ENCODE results near the gene ACOX3. TPM values are rescaled to one million over a fixed set of nuclear protein-coding genes. Genes with fewer than 3 reads are reported as not detected.

The ACOX3 gene
- total and polyA plus RNA-seq, 2 donors (not counting 1 experiment from before 2014, with no cell fraction given), result 6.8 to 23.8 TPM

- Histone ChIP-seq H3K36me3 (ENCODE audit: control insufficient read depth, insufficient read depth, low read length) (no peaks in the 10 kb centered on the region), H3K4me2 (ENCODE audit: extremely low read depth, insufficient read depth, low read length) (no peak overlapping the region), H4K20me1 (ENCODE audit: control insufficient read depth, extremely low read depth, insufficient read depth, low read length) (no peaks in the 10 kb centered on the region), H3K27ac (ENCODE audit: insufficient read depth, low read length) (no peak overlapping the region), H3K4me1 (ENCODE audit: control insufficient read depth, extremely low read depth, insufficient read depth, low read length) (peaks cover 5% of the 10 kb centered on the region), H3K79me2 (ENCODE audit: control insufficient read depth, insufficient read depth, low read length) (no peaks in the 10 kb centered on the region), H3K9ac (ENCODE audit: insufficient read depth, low read length) (no peak overlapping the region), H3K9me3 (ENCODE audit: control insufficient read depth, insufficient read depth, low read depth, low read length) (no peaks in the 10 kb centered on the region), H2AFZ (ENCODE audit: low read length) (no peak overlapping the region), H3K4me3 (replicated peaks in 1 of 4; ENCODE audit: control extremely low read depth in 1 of 4, insufficient read depth in 1 of 4, low read depth in 3 of 4, low read length in 4 of 4) (no peak overlapping the region), H3K27me3 (ENCODE audit: control insufficient read depth, insufficient read depth, low read length) (no peaks in the 10 kb centered on the region)
- DNase-seq (ENCODE audit: low read depth in 2 of 2), result no peak
- TF ChIP-seq CTCF (conservative IDR thresholded peaks at IDR 0.05 in 1 of 2, IDR thresholded peaks at IDR 0.05 in 1 of 2; ENCODE audit: low read depth in 1 of 2, low read length in 2 of 2) (no peak), EZH2 (IDR thresholded peaks at IDR 0.05; ENCODE audit: low read length, missing control alignments) (no peak)
Observed at GRCh38 chr4:8378776-8379175, 61.7 kb downstream of the ACOX3 start.

DNA sequence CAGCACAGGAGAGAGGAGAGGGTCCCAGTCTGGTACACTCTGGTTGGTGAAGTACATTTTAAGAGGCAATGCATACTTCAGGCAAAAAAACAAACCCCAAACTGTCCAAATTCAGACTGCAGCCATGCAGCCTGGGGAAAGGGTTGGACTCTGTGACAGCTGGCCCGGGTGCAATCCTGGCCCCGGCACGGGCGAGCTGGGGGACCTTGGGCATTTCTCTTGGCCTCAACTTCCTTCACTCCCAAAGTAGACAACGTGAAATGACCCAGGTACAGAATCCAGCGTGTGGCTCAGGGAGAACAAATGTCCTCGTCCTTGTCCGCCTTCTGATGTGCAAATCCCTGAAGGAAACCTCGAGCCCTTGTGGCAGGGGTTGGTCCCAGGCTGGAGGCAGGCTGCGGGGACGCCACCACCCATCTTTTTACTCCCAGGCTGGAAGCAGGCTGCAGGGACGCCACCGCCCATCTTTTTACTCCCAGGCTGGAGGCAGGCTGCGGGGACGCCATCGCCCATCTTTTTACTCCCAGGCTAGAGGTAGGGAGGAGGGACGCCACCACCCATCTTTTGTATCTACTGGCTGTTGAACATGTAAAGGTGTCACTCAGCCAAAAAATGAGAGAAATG lies 62.3 kb downstream of the ACOX3 start:
- no peak overlapping the region for H3K9ac ChIP-seq (ENCODE audit: insufficient read depth, low read length)
- H4K20me1 ChIP-seq (ENCODE audit: control insufficient read depth, extremely low read depth, insufficient read depth, low read length), result no peaks in the 10 kb centered on the region
- no peaks in the 10 kb centered on the region for H3K36me3 ChIP-seq (ENCODE audit: control insufficient read depth, insufficient read depth, low read length)
- no peak for DNase-seq (ENCODE audit: low read depth in 2 of 2)
- no peak overlapping the region for H2AFZ ChIP-seq (ENCODE audit: low read length)
- peaks cover under 1% of the 10 kb centered on the region for H3K4me1 ChIP-seq (ENCODE audit: control insufficient read depth, extremely low read depth, insufficient read depth, low read length)
- H3K27me3 ChIP-seq (ENCODE audit: control insufficient read depth, insufficient read depth, low read length), result no peaks in the 10 kb centered on the region
- no peak overlapping the region for H3K4me3 ChIP-seq (replicated peaks in 1 of 4; ENCODE audit: control extremely low read depth in 1 of 4, insufficient read depth in 1 of 4, low read depth in 3 of 4, low read length in 4 of 4)
- no peak overlapping the region for H3K4me2 ChIP-seq (ENCODE audit: extremely low read depth, insufficient read depth, low read length)
- TF ChIP-seq CTCF (conservative IDR thresholded peaks at IDR 0.05 in 1 of 2, IDR thresholded peaks at IDR 0.05 in 1 of 2; ENCODE audit: low read depth in 1 of 2, low read length in 2 of 2), result no peak
- TF ChIP-seq EZH2 (IDR thresholded peaks at IDR 0.05; ENCODE audit: low read length, missing control alignments), result no peak
- no peaks in the 10 kb centered on the region for H3K79me2 ChIP-seq (ENCODE audit: control insufficient read depth, insufficient read depth, low read length)
- H3K27ac ChIP-seq (ENCODE audit: insufficient read depth, low read length), result no peak overlapping the region
- H3K9me3 ChIP-seq (ENCODE audit: control insufficient read depth, insufficient read depth, low read depth, low read length), result no peaks in the 10 kb centered on the region

DNA sequence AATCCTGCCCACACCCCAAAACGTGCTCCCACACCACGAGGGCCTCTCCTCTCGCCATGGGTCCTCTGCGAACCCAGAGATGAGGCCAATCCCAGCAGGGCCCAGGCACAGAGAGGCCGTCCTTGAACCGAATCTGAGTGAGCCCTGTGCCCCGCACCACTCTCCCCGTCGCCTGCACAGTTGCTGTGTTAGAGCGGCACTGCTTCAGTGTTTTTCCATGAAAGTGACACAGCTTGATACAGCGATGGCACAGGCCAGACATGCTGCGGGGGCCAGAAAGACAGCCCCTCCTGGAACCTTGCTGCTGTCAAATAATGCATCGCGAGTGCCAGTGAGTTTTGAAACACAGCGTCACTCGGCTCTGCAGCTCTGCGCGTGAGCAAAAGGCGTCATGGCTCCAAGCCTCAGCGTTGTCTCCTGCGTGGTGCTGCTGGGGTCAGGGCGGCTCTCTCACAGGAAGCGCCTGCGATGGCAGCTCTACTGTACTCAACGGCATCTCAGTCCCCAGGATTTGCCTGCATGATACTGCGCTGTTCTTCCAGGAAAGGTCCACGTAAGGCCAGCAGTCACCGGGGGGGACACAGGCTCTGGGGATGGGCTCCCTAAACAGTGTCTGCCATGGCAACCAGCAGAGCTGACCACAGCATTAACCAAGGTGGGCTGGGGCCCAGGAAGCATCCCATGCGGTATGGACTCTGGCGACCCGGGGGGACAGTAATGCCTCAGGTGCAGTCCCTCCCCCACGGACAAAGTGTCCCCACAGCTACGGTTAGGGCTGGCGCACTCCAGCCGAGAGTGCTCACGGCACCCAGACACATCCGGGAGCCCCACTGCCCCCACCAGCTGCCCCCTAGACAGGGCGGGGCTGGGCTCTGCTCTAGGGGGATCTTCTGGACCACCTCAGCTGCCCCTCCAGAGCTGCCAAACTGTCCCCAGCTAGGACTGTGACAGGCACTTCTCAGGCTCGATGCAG lies 63.1 kb downstream of the ACOX3 start:
- Histone ChIP-seq H3K79me2 (ENCODE audit: control insufficient read depth, insufficient read depth, low read length) (no peaks in the 10 kb centered on the region), H3K9me3 (ENCODE audit: control insufficient read depth, insufficient read depth, low read depth, low read length) (no peaks in the 10 kb centered on the region), H3K4me2 (ENCODE audit: extremely low read depth, insufficient read depth, low read length) (no peak overlapping the region), H4K20me1 (ENCODE audit: control insufficient read depth, extremely low read depth, insufficient read depth, low read length) (no peaks in the 10 kb centered on the region), H3K27ac (ENCODE audit: insufficient read depth, low read length) (no peak overlapping the region), H3K4me1 (ENCODE audit: control insufficient read depth, extremely low read depth, insufficient read depth, low read length) (no peaks in the 10 kb centered on the region), H2AFZ (ENCODE audit: low read length) (no peak overlapping the region), H3K27me3 (ENCODE audit: control insufficient read depth, insufficient read depth, low read length) (no peaks in the 10 kb centered on the region), H3K36me3 (ENCODE audit: control insufficient read depth, insufficient read depth, low read length) (no peaks in the 10 kb centered on the region), H3K4me3 (replicated peaks in 1 of 4; ENCODE audit: control extremely low read depth in 1 of 4, insufficient read depth in 1 of 4, low read depth in 3 of 4, low read length in 4 of 4) (no peak overlapping the region), H3K9ac (ENCODE audit: insufficient read depth, low read length) (no peak overlapping the region)
- no peak for DNase-seq (ENCODE audit: low read depth in 2 of 2)
- no peak for TF ChIP-seq EZH2 (IDR thresholded peaks at IDR 0.05; ENCODE audit: low read length, missing control alignments)
- TF ChIP-seq CTCF (conservative IDR thresholded peaks at IDR 0.05 in 1 of 2, IDR thresholded peaks at IDR 0.05 in 1 of 2; ENCODE audit: low read depth in 1 of 2, low read length in 2 of 2), result no peak

Data from fibroblast of lung (primary cell).